ENCODE measurements around the gene PON1.
A peak's percentile ranks its signal among the peaks of the same experiment; 100 is the strongest.

The PON1 gene

GRCh38 chr7:95264363-95264891, 59.9 kb downstream of the PON1 start:
- peak; percentile 61 for DNase-seq (ENCODE audit: low read depth)
- TF ChIP-seq CTCF (conservative IDR thresholded peaks at IDR 0.05; ENCODE audit: low read depth, low read length), result no peak
- no peak overlapping the region for H3K4me3 ChIP-seq (ENCODE audit: low read length)

- no peak for DNase-seq (ENCODE audit: low read depth)
- no peak for TF ChIP-seq CTCF (conservative IDR thresholded peaks at IDR 0.05; ENCODE audit: low read depth, low read length)
- H3K4me3 ChIP-seq (ENCODE audit: low read length), result no peak overlapping the region
Observed at GRCh38 chr7:95263785-95264362, 60.5 kb downstream of the PON1 start.

GRCh38 chr7:95262875-95263274, 61.5 kb downstream of the PON1 start:
- no peak for TF ChIP-seq CTCF (conservative IDR thresholded peaks at IDR 0.05; ENCODE audit: low read depth, low read length)
- H3K4me3 ChIP-seq (ENCODE audit: low read length), result no peak overlapping the region
- DNase-seq (ENCODE audit: low read depth), result no peak

GRCh38 chr7:95261895-95262415, 62.4 kb downstream of the PON1 start:
- TF ChIP-seq CTCF (conservative IDR thresholded peaks at IDR 0.05; ENCODE audit: low read depth, low read length), result no peak
- DNase-seq (ENCODE audit: low read depth), result no peak
- H3K4me3 ChIP-seq (ENCODE audit: low read length), result no peak overlapping the region

- TF ChIP-seq CTCF (conservative IDR thresholded peaks at IDR 0.05; ENCODE audit: low read depth, low read length), result no peak
Observed at GRCh38 chr7:95255691-95256090, 68.6 kb downstream of the PON1 start.

GRCh38 chr7:95253986-95254385, 70.3 kb downstream of the PON1 start:
- no peak overlapping the region for H3K4me3 ChIP-seq (ENCODE audit: low read length)
- no peak for DNase-seq (ENCODE audit: low read depth)
- TF ChIP-seq CTCF (conservative IDR thresholded peaks at IDR 0.05; ENCODE audit: low read depth, low read length), result no peak

More at GRCh38 chr7:95255691-95256090, 68.6 kb downstream of the PON1 start:
- H3K4me3 ChIP-seq (ENCODE audit: low read length), result no peak overlapping the region
- no peak for DNase-seq (ENCODE audit: low read depth)

- no peak overlapping the region for H3K4me3 ChIP-seq (ENCODE audit: low read length)
- no peak for TF ChIP-seq CTCF (conservative IDR thresholded peaks at IDR 0.05; ENCODE audit: low read depth, low read length)
- DNase-seq (ENCODE audit: low read depth), result no peak
Observed at GRCh38 chr7:95251966-95252365, 72.4 kb downstream of the PON1 start.

All from retinal pigment epithelial cell (primary cell).